SK-N-DZ (cell line): ENCODE data around the gene KIAA1549.

ENCODE experiments used
- DNase-seq: peaks from one replicate; pipeline ENCODE4 v3.0.0-alpha.2; 2015; ENCODE audit warnings: low spot score

KIAA1549 gene

DNA sequence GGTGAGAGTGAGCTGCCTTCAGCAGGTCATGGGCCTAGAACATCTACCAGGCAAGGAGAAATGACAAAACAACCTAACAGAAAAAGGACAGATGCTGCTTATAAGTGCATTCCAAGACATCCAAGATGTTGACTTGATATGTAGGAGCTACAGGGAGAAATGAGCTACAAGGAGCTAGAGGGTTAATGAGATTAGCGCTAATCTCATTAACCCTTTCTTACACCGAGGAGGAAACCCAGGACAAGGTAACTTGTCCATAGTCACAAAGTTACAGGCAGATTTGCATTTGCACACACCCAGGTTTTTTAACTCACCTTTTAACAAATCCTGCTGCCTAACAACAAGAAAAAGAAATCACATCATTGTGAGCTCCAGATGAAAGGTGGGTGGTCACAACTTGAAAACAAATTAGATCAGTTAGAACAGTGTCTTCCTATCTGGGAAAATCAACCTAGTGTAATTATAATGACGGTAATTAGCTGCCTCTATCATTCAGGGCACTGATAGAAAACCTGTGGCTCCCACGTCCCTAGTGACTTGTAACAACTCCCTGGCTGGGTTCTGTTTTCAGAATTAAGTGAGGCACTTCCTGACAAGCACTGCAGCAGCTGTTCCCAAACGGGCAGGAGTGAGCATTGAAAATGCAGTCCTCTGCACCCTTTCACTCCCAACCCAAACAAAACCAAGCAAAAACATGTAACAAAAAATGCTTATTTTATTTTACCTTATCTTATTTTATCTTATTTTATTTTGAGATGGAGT is 5.7 kb downstream of the KIAA1549 start:
- DNase-seq = peak; percentile 86

DNA sequence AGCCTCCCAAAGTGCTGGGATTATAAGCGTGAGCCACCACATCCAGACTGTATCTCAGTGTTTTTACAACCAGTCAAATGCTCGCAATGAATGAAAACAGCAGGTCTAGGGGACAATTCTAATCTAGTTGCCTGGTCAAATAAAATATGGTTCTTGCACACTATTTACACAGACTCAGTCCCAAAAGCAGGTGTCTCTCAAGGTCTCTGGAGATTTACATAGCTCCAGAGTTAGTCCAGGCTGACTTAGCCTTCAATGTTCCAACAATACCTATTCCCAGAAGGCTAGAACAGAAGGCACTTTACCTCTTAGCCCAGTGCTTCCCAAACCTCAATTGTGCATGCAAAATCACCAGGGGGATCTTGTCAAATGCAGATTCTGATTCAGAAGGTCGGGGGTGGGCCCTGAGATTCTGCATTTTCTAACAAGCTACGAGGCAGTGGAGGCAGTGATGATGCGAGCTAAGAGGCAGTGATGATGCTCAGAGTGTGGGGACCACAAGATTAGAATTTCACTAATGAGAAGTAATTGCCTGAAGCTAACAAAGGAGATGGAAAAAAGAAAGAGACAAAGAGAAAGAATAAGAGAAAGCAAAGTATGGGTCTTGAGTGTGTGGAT is 6.4 kb downstream of the KIAA1549 start:
- DNase-seq = no peak

DNA sequence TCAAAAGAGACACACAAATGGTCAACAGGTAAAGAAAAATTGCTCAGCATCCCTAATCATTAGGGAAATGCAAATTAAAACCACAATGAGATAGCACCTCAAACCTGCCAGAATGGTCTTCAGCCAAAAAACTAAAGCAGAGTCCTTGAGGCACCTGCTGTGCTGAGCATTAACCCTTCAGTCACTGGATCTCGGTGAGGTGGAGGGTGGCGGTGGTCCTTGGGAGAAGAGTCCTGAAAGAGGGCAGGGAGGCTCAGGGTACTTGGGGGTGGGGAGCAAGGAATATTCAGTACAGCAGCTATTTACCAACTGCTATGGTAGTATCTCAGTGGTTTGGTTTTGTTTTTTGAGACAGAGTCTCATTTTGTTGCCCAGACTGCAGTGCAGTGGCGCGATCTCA is 7.1 kb downstream of the KIAA1549 start:
- no peak for DNase-seq

DNA sequence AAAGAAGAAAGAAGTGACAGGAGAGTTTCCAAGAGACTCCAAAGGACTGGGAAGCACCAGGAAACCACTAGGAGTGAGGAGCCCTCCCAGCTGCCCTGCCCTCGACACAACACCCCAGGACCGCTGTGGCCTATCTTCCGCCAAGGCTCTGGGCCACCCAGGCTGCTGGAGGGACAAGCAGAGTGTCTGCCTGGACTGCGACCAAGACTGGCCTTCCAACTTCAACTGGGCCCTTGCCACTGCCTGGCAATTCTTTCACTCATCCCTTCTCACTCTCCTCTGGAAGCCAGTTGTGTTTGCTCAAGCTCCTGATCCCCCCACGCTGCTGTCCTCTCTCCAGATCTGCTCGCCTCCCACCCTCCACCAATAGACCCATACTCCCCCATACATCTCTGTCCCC is 10.2 kb downstream of the KIAA1549 start:
- no peak for DNase-seq

DNA sequence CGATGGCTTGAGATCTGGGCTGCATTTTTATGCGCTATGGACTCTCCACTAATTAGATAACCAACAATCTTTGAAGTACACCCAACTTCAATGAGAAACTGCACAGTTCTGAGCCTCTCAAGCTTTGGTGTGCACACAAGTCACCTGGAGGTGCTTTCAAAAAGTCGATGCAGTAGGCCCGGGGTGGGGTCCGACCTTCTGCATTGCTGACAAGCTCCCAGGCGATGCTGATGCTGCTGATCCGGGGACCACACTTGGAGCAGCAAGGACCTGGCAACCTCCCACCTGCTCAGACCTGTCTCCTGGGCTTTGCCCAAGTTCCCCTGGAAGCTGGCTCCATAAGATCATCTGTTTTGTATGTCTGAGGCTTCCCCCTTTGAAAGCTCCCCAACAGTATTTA is 10.7 kb downstream of the KIAA1549 start:
- DNase-seq = no peak

DNA sequence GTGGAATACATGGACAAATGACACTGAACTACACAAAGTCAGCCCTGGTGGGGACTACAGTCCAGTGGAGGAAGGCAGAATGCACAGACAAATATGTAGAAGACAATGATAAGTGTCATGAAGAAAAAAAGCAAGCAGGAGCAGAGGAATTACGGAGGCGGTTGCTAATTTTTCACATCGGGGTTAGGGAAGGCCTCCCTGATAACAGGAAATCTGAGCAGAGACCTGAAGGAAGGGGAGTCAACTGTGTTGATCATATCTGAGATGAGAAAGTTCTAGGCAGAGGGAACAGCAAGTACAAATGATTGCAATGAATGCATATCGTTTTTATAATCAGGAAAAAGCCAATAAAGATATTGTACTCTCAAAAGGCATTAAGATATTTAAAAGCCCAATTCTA is 14.0 kb downstream of the KIAA1549 start:
- DNase-seq = no peak

DNA sequence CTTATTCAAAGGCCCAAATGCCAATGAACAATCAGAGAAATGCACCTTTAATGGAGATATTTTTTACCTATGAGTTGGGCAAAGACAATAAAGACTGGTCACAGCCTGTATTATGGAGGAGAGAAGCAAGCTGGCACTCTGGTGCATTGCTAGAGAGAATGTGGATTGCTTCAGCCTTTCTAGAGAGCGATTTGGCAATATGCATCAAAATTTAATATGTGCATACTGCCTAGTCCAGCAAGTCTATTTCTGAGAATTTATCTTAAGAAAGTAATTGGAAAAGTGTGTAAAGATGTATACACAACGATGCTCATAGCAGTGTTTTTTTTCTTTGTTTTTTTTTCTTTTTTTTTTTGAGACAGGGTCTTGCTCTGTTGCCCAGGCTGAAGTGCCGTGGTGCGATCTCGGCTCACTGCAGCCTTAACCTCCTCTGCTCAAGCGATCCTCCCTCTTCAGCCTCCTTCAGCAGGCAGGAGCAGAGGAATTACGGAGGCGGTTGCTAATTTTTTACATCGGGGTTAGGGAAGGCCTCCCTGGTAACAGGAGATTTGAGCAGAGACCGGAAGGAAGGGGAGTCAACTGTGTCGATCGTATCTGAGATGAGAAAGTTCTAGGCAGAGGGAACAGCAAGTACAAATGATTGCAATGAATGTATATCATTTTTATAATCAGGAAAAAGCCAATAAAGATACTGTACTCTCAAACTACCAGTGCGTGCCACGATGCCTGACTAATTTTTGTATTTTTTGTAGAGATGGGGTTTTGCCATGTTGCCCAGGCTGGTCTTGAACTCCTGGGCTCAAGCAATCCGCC is 16.4 kb downstream of the KIAA1549 start:
- no peak for DNase-seq

DNA sequence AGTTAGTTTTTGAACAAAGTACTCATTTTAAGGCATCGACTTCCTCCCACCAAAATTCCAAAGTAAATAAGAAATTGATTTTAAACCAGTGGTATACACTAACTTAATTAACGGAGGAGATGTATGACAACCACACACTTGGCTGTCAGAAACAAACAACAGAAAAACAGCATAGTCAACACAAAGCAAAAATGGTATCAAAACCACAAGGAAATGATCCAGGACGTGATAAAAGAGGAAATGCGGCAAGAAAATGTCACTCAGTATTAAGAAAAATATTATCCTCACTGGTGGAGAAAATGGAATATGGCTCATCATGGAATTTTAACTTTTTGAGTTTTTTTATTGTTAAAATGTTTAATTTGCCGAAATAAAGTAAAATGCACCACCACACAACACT is 17.5 kb downstream of the KIAA1549 start:
- no peak for DNase-seq

DNA sequence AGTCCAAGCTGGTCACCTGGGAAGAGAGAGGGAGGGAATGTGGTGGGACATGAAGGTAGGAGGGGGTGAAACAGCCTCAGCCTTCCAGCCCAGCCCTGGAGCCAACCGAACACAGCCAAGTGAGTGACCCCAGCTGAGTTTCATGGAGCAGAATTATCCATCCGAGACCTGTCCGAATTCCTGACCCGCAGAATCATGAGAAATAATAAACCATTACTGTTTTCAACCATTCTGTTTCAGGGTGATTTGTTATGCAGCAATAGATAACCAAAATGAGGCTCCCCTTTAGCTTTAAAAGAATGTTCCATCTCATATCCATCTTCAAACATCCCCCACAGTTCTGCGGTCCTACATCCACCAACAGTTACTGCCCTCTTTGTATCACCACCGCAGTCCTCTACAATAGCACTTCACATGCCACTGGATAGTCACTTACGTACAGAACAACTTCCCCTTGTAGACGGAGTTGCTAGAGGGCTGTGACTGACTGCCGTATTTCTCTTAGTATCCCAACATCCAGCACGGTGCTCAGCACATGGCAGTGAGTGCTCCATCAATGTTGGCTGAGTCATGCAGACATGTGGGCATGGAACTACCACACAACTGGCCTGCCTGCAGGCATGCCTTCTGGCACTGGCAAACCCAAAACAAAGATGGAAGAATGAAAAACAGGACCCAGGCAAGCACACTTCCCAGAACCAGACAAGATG is 18.5 kb downstream of the KIAA1549 start:
- no peak for DNase-seq

DNA sequence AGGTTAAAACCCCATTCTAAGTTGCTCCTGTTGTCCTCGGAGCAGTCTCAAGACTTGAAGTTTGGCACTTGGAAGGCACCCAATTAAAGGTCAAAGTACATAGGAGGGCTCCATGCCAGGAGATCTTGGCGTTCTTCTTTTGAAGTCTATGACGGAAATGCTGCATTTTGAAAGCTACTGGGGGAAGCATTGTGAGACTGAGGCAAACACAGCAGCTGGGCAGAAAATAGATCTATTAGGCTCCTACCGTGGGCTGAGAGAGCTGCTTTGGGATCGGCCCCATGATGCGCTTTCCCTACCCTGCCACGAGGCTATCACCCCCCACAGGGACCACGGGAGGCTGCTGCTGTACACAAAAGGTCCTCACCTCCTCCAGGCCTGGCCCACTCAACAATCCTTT is 20.0 kb downstream of the KIAA1549 start:
- DNase-seq = no peak

DNA sequence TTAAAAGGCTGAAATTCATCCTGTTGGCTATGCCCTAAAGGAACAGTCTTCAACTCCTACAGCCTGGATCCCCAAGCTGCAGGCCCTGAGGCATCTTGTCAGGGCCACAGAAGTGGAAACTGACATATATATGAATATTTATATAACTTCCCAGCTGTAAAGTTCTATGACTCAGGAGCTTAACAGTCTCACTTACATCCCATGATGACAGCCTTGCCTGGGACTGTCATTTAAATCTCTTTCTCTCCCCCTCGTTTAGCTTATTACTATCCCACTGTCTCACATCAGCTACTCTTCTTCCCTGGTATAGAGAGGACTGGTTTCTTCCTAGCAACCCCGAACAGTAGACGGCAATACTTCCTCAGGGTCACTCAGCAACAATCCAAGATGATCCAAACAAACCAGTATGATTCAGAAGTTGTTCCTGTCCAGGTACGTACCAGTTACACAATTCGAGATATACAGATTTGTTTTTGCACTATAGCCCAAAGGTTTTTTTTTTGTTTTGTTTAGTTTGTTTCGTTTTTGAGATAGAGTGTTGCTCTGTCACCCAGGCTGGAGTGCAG is 22.7 kb downstream of the KIAA1549 start:
- no peak for DNase-seq

DNA sequence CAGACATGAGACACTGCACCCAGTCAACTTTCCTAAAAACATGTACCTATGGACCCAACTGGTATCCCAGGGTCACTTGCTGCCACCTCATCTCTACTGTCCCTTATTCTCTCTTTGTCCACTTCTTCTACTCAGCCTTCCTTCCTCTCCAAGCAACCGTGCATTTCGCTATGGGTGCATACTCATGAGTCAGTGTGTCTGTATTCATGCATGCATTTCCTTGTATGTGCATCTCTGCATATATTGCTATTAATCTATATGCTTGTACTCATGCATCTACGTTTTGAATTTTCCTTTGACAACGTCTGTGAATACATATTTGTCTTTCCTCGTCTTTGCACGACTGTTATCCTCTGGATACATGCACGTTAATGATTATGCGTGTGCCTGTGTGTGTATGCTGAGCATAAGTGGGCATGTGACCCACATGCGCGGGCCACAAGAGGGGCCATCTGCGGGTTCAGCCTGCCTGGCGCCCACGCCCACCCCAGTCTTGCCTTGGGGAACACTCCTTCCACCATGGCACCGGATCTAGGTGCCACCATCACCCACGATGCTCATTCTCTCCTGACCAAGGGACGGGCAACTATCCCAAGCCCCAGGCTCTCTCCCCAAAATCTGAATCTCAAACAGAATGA is 23.3 kb downstream of the KIAA1549 start:
- DNase-seq = no peak

DNA sequence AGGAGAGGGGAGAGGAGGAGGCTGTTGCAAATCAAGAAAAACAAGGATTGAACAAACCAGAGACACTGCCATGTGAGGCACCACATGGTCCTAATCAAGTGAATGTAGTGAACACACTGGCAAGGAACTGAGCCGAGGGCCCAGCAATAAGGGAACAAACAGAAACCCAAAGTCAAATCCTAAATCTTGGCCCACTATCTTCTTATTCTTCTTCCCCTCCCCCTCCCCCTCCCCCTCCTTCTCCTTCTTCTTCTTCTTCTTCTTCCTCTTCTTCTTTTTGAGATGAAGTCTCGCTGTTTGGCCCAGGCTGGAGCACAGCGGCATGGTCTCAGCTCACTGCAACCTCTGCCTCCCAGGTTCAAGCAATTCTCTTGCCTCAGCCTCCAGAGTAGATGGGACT is 24.0 kb downstream of the KIAA1549 start:
- DNase-seq = no peak

DNA sequence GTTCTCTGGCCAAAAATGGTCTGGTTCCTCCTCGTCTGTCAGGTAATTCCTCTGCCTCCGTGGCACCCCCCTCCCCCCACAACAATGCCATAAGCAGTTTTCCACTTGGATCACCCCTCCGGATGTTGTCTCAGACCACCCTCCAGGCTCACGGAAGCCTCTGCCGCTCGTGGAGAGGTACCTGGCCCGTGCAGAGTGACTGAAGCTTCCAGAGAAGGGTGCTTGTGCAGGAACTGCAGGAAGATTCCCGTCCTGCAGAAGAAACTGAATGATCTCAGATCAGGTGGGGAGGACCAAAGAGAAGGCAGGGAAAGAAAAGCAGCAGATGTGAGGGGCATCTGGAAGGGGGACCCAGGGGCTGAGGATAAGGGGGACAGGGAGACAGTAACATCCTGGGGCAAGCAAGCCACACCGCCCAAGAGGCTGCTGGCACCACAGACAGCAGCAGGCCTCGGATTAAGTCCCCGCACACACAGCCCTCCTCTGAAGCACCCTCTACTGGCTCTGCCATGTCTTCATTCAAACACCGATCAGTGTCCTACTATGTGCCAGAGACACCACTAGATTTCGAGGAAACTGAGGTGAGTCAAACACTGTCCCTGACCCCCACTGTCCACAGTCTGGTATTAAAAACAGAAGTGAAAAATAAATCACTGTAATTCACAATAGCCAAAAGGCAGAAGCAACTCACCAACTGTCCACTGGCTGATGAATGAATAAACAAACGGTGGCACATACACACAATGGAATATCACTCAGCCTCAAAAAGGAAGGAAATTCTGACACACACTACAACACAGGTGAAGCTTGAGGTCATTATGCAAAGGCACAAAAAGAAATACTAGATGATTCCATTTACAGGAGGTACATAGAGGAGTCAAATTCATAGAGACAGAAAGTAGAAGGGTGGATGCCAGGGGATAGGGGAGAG is 26.4 kb downstream of the KIAA1549 start:
- no peak for DNase-seq

DNA sequence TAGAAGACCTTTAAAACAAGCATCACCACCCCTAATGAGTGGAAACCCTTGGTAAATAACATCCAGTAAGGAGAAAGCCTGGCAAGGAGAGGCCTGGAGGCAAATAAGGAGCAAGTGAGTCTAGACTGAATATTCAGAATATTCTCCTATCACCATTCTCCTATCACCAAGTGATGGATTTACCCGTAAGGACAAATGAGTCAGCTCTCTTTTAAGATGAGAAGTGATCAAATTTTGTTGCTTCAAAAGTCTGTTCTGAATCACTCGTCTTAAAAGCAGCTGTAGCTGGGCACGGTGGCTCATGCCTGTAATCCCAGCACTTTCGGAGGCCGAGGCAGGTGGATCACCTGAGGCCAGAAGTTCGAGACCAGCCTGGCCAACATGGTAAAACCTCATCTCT is 28.4 kb downstream of the KIAA1549 start:
- DNase-seq = no peak

DNA sequence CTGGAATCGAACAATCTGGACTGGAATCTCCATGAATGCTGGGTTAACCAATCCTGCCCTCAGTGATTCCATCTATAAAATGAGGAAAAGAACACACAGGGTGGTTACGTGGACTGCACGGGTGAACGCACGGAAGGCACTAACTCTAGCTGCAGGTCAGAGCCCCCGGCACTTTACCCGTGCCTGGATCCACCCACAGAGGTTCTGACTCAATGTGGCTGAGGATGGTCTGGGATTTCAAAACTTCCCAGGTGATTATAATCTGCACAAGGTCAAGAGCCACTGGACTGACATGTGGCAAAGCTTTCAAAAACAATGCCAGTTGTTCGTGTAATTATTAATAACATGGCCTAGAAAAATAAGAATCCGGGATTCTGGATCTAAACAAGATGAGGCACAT is 29.2 kb downstream of the KIAA1549 start:
- DNase-seq = no peak

DNA sequence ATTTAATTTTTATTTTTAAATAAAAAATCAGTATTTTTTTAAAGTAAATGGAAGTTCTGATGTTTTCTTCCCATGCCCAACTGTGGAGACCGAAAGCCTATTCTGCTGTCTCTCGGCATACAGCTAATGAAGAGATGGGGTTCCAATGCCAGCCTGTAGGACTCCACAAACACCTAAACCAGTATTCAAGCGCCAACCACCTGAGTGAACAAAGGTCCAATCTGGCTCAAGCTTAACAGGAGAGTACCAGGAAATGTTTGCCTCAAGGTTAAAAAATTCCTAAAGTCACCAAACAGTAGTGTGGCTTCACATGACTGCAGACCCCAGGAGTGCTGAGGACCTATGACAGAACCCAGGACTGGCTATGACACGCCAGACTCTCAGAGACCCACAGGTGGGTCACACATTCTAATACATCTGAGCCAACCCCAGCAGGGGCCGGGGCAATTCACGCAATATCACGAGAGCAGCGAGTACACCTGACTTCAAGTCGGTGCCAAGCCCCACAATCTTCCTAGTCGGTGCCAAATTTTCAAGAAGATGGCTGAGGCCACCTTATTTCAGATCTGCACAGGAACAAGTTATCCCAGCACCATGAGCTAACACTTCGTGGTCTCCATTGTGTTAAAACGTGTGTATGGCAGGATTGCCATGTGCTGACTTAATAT is 31.6 kb downstream of the KIAA1549 start:
- no peak for DNase-seq

DNA sequence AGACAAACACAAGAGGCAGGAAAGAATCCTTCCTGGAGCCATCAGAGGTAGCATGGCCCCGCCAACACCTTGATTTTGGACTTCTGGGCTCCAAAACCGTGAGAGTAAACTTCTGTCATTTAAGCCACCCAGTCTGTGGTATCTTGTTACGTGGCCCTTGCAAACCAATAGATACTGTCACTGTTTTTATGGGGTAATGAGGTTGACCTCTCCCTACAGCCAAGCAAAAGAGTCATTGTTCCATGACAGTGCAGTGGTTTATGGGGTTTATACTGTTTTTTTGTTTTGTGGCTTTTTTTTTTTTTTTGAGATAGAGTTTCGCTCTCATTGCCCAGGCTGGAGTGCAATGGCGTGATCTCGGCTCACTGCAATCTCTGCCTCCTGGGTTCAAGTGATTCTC is 32.8 kb downstream of the KIAA1549 start:
- DNase-seq = no peak

DNA sequence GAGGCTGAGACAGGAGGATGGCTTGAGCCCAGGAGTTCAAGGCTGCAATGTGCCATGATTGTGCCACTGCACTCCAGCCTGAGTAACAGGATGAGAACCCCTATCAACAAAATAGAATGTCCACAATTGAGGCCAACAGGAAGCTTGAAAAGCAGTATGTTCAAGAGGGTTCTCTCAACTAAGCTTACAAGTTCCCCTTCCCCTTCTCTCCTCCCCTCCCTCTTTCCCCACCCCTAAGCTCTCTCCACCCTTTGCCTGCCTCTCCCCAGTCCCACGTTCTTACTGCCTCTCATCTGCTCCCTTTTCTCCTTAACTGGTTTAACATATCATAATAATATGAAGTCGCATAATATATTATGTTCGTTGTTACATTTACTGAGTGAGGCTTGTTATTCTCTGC is 35.4 kb downstream of the KIAA1549 start:
- no peak for DNase-seq

DNA sequence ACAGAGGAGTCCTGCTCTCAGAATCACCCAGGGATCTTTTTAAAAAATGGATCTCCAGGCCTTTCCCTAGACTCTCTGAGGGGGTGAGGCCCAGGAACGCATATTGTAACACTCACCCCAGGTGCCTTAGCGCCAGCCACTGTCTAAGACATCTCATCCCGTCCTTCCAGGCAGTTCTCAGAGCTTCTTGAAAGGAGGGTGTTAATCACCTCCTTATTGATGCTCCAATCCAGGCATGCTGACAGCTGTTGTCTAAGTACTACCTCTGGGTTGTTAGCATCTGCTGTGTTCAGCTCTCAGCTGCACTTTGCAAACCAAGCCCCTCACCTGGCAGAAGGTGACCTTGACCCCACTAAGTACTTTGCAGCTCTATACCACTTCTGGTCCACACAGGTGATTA is 36.0 kb downstream of the KIAA1549 start:
- DNase-seq = no peak
